Measurements from ENCODE around the gene DNAJC27. TPM values are rescaled to one million over a fixed set of nuclear protein-coding genes. Genes with fewer than 3 reads are reported as not detected.

DNAJC27 gene
- total RNA-seq, 4 donors from 2014 or later = 2.7 to 12.4 (median 7.8) TPM

DNA sequence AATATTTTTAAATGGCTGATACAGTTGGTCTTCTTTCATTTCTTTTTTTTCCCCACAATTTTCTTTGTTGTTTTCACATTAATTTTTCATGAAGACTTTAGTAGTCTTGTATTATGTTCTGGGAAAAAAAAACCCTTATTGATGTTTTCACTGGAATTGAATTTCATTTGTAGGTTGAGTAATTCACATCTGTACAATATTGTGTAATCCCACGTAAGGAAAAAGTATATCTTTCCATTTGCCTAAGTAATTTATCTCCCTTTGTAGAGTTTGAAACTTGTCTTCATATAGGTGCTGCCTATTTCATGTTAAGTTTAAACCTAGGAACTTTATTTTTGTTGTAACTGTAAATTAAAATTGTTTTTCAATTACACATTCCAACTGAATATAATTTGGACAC lies 2.0 kb downstream of the DNAJC27 start:
- no peak overlapping the region for H3K4me3 ChIP-seq
- peaks cover 0 to 4% (median 0%) of the 10 kb centered on the region in 4 donors for H3K4me1 ChIP-seq
- no peaks in the 10 kb centered on the region for H3K9me3 ChIP-seq
- no peak overlapping the region for H3K27ac ChIP-seq
- no peak for TF ChIP-seq POLR2A (IDR thresholded peaks at IDR 0.05)
- TF ChIP-seq, protein P1, sequence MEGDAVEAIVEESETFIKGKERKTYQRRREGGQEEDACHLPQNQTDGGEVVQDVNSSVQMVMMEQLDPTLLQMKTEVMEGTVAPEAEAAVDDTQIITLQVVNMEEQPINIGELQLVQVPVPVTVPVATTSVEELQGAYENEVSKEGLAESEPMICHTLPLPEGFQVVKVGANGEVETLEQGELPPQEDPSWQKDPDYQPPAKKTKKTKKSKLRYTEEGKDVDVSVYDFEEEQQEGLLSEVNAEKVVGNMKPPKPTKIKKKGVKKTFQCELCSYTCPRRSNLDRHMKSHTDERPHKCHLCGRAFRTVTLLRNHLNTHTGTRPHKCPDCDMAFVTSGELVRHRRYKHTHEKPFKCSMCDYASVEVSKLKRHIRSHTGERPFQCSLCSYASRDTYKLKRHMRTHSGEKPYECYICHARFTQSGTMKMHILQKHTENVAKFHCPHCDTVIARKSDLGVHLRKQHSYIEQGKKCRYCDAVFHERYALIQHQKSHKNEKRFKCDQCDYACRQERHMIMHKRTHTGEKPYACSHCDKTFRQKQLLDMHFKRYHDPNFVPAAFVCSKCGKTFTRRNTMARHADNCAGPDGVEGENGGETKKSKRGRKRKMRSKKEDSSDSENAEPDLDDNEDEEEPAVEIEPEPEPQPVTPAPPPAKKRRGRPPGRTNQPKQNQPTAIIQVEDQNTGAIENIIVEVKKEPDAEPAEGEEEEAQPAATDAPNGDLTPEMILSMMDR (IDR thresholded peaks at IDR 0.05) = no peak
- peaks cover 0 to 25% (median 0%) of the 10 kb centered on the region in 3 donors for H3K36me3 ChIP-seq
- DNase-seq = no peak
- H3K27me3 ChIP-seq = no peaks in the 10 kb centered on the region

DNA sequence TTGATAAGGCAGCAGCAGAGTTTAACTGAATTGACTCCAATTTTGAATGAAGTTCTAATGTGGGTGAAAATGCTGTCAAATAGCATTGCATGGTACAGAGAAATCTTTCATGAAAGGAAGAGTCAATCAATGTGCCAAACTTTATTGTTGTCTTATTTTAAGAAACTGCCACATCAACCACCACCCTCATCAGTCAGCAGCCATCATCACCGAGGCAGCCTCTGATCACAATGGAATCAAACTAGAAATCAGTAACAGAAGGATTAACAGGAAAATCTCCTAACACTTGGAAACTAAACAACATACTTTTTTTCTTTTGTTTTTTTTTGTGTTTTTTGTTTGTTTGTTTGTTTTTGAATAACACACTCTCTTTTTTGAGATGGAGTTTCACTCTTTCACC lies 9.9 kb downstream of the DNAJC27 start:
- peaks cover 0 to 55% (median 0%) of the 10 kb centered on the region in 3 donors for H3K36me3 ChIP-seq
- no peaks in the 10 kb centered on the region for H3K4me1 ChIP-seq
- H3K9me3 ChIP-seq = no peaks in the 10 kb centered on the region
- no peaks in the 10 kb centered on the region for H3K27me3 ChIP-seq
- TF ChIP-seq, protein P1 (IDR thresholded peaks at IDR 0.05) = no peak
- TF ChIP-seq POLR2A (IDR thresholded peaks at IDR 0.05) = no peak
- H3K27ac ChIP-seq = no peak overlapping the region
- DNase-seq = no peak
- H3K4me3 ChIP-seq = no peak overlapping the region

- no peak for TF ChIP-seq POLR2A (IDR thresholded peaks at IDR 0.05)
- TF ChIP-seq, protein P1 (IDR thresholded peaks at IDR 0.05) = no peak
- H3K27ac ChIP-seq = no peak overlapping the region
- no peak overlapping the region for H3K4me3 ChIP-seq
- H3K27me3 ChIP-seq = no peaks in the 10 kb centered on the region
- no peaks in the 10 kb centered on the region for H3K4me1 ChIP-seq
- peaks cover 0 to 56% (median 0%) of the 10 kb centered on the region in 3 donors for H3K36me3 ChIP-seq
- H3K9me3 ChIP-seq = no peaks in the 10 kb centered on the region
- DNase-seq = no peak
Measured at GRCh38 chr2:24959761-24960160, 12.0 kb downstream of the DNAJC27 start.

- Histone ChIP-seq H3K36me3 (peaks cover 0 to 59% (median 0%) of the 10 kb centered on the region in 3 donors), H3K4me1 (no peaks in the 10 kb centered on the region), H3K9me3 (no peaks in the 10 kb centered on the region), H3K27me3 (no peaks in the 10 kb centered on the region), H3K4me3 (no peak overlapping the region), H3K27ac (no peak overlapping the region)
- no peak for DNase-seq
- no peak for TF ChIP-seq POLR2A (IDR thresholded peaks at IDR 0.05)
- TF ChIP-seq, protein P1 (IDR thresholded peaks at IDR 0.05) = no peak
Measured at GRCh38 chr2:24958411-24958935, 13.3 kb downstream of the DNAJC27 start.

- Histone ChIP-seq H3K27me3 (no peaks in the 10 kb centered on the region), H3K4me1 (no peaks in the 10 kb centered on the region), H3K36me3 (peaks cover 0 to 57% (median 0%) of the 10 kb centered on the region in 3 donors), H3K27ac (no peak overlapping the region), H3K9me3 (no peaks in the 10 kb centered on the region), H3K4me3 (no peak overlapping the region)
- TF ChIP-seq, protein P1 (IDR thresholded peaks at IDR 0.05) = no peak
- no peak for TF ChIP-seq POLR2A (IDR thresholded peaks at IDR 0.05)
- DNase-seq = no peak
Measured at GRCh38 chr2:24957976-24958375, 13.8 kb downstream of the DNAJC27 start.

GRCh38 chr2:24957221-24957620 lies 14.5 kb downstream of the DNAJC27 start:
- H3K4me1 ChIP-seq = no peaks in the 10 kb centered on the region
- DNase-seq = no peak
- H3K4me3 ChIP-seq = no peak overlapping the region
- no peaks in the 10 kb centered on the region for H3K9me3 ChIP-seq
- no peaks in the 10 kb centered on the region for H3K27me3 ChIP-seq
- H3K27ac ChIP-seq = no peak overlapping the region
- H3K36me3 ChIP-seq = peaks cover 0 to 51% (median 0%) of the 10 kb centered on the region in 3 donors
- TF ChIP-seq, protein P1 (IDR thresholded peaks at IDR 0.05) = no peak
- TF ChIP-seq POLR2A (IDR thresholded peaks at IDR 0.05) = no peak
